HCT116 (cell line): ENCODE results near the gene SP140L. TPM values are rescaled to one million over a fixed set of nuclear protein-coding genes. Genes with fewer than 3 reads are reported as not detected.
"Not testable (repeated sequence)": the region's sequence is repeated elsewhere in the genome, so short reads cannot be mapped to it uniquely, and the experiment has no call there.

Source experiments
- ATAC-seq: fragments of 200-7000 bp; cut with Tn5 transposase; 2 replicates; pipeline ENCODE4 v1.9.1; 2020; ENCODE audit warnings: mild to moderate bottlenecking, moderate library complexity
- BruUV-seq: library from RNA; stranded (reverse); fragments of 400-500 nt; replicated peaks from 2 replicates; lab custom pipeline; 2021; lab: Mats Ljungman, UMichigan
- CTCF ChIA-PET: fragments of 300-600 bp; sonication (Branson Sonifier 250); formaldehyde crosslinking; loops from one replicate; lab custom pipeline; 2021; ENCODE audit warnings: antibody characterized with exemption; lab: Charles Lee
- POLR2A ChIA-PET: fragments of 300-600, 350-600 bp; sonication (Branson Sonifier 250); formaldehyde crosslinking; loops from one replicate; lab custom pipeline; 2021; ENCODE audit warnings: antibody characterized with exemption; lab: Charles Lee
- RAD21 ChIA-PET, 2 experiments: fragments of 300-600 bp; sonication (Branson Sonifier 250); formaldehyde crosslinking; loops; one replicate each; lab custom pipeline; 2023; ENCODE audit warnings: low total read pairs in 2 of 2; ENCODE audit not compliant: uncharacterized antibody in 2 of 2, unreplicated experiment in 2 of 2, low non-redundant PET in 1 of 2; lab: Charles Lee
- DNase-seq: peaks from one replicate; pipeline ENCODE4 v3.0.0-alpha.2; 2010; ENCODE audit warnings: low read depth, low spot score
- H2AFZ ChIP-seq: fragments of 200-600 bp; shearing (Covaris generic), sonication (generic); 2 replicates; pipeline ENCODE4 v1.6.1; 2017; ENCODE audit warnings: low read depth, mixed run types, mixed read lengths, antibody characterized with exemption, low read length; ENCODE audit not compliant: poor library complexity, severe bottlenecking
- H3K27ac ChIP-seq: 2 replicates; pipeline ENCODE4 v1.5.1; 2012; ENCODE audit warnings: low read depth, low read length
- H3K27me3 ChIP-seq: fragments of 200-600 bp; sonication (generic); 2 replicates; pipeline ENCODE4 v1.6.1; 2016; ENCODE audit warnings: mixed run types, low read length, mixed read lengths; ENCODE audit not compliant: insufficient read depth
- H3K36me3 ChIP-seq, 2 experiments: fragments of 200-500 bp in 1 of 2; fragments of 200-600 bp in 1 of 2; sonication (Bioruptor generic) in 1 of 2; sonication (generic) in 1 of 2; 2 replicates each; pipeline versions ENCODE4 v1.5.1 to v1.6.1; 2014 to 2016; ENCODE audit warnings: low read length in 2 of 2, inconsistent platforms in 1 of 2, mixed read lengths in 1 of 2, mixed run types in 1 of 2; ENCODE audit not compliant: insufficient read depth in 2 of 2, control insufficient read depth in 1 of 2
- H3K4me1 ChIP-seq, 2 experiments: fragments of 200-600 bp in 1 of 2; sonication (generic) in 1 of 2; 2 replicates each; pipeline versions ENCODE4 v1.5.1 to v1.6.1; 2012 to 2017; ENCODE audit warnings: low read length in 2 of 2, inconsistent platforms in 1 of 2, mild to moderate bottlenecking in 1 of 2, mixed read lengths in 1 of 2, mixed run types in 1 of 2, moderate library complexity in 1 of 2; ENCODE audit not compliant: insufficient read depth in 2 of 2, control insufficient read depth in 1 of 2
- H3K4me2 ChIP-seq: fragments of 200-600 bp; sonication (generic); 2 replicates; pipeline ENCODE4 v1.6.1; 2017; ENCODE audit warnings: mixed run types, low read length, mixed read lengths
- H3K4me3 ChIP-seq, 2 experiments: fragments of 200-600 bp in 1 of 2; sonication (generic) in 1 of 2; replicated peaks in 1 of 2; 2 replicates each; pipeline ENCODE4 v1.5.1; 2011 to 2016; ENCODE audit warnings: low read length in 2 of 2, control low read depth in 1 of 2, low read depth in 1 of 2, mild to moderate bottlenecking in 1 of 2, mixed read lengths in 1 of 2, mixed run types in 1 of 2
- H3K79me2 ChIP-seq: fragments of 200-600 bp; sonication (generic); 2 replicates; pipeline ENCODE4 v1.6.1; 2017; ENCODE audit warnings: mild to moderate bottlenecking, mixed run types, low read length, moderate library complexity, mixed read lengths; ENCODE audit not compliant: insufficient read depth
- H3K9ac ChIP-seq: fragments of 200-600 bp; sonication (generic); 2 replicates; pipeline ENCODE4 v1.6.1; 2016; ENCODE audit warnings: low read length, mixed read lengths
- H3K9me2 ChIP-seq: fragments of 200-600 bp; sonication (generic), shearing (Covaris generic); 2 replicates; pipeline ENCODE4 v1.6.1; 2017; ENCODE audit warnings: mixed run types, mild to moderate bottlenecking, moderate library complexity; ENCODE audit not compliant: insufficient read depth
- H3K9me3 ChIP-seq, 2 experiments: fragments of 200-500 bp in 1 of 2; fragments of 200-600 bp in 1 of 2; sonication (Bioruptor generic) in 1 of 2; sonication (generic) in 1 of 2; 2 replicates each; pipeline ENCODE4 v1.6.1; 2014 to 2017; ENCODE audit warnings: low read length in 2 of 2, mixed read lengths in 2 of 2, inconsistent platforms in 1 of 2, low read depth in 1 of 2, mild to moderate bottlenecking in 1 of 2, mixed run types in 1 of 2, moderate library complexity in 1 of 2; ENCODE audit not compliant: control insufficient read depth in 1 of 2, insufficient read depth in 1 of 2
- H4K20me1 ChIP-seq: fragments of 200-600 bp; sonication (generic), shearing (Covaris generic); 2 replicates; pipeline ENCODE4 v1.6.1; 2017; ENCODE audit warnings: mixed run types, mild to moderate bottlenecking, moderate library complexity; ENCODE audit not compliant: insufficient read depth
- ATF3 ChIP-seq: IDR thresholded peaks from 2 replicates; pipeline ENCODE4 v1.6.1; 2012
- EGR1 ChIP-seq: IDR thresholded peaks from 2 replicates; pipeline ENCODE4 v1.6.1; 2012; ENCODE audit warnings: low read depth
- EZH2phosphoT487 ChIP-seq: fragments of 200-600 bp; IDR thresholded peaks from 2 replicates; pipeline ENCODE4 v1.6.1; 2018; ENCODE audit warnings: antibody characterized with exemption, borderline replicate concordance
- FOSL1 ChIP-seq: IDR thresholded peaks from 2 replicates; pipeline ENCODE4 v1.6.1; 2012; ENCODE audit warnings: low read depth
- POLR2AphosphoS5 ChIP-seq: IDR thresholded peaks from 2 replicates; pipeline ENCODE4 v1.6.1; 2011; ENCODE audit warnings: mild to moderate bottlenecking, low read depth, low read length, moderate library complexity
- SP1 ChIP-seq: IDR thresholded peaks from 2 replicates; pipeline ENCODE4 v1.6.1; 2012; ENCODE audit warnings: low read depth
- ZFX ChIP-seq: fragments of 450-650 bp; IDR thresholded peaks from 2 replicates; pipeline ENCODE4 v1.6.1; 2017
- intact Hi-C: fragments of 100-400 bp; cut with micrococcal nuclease; formaldehyde crosslinking; loops from 2 replicates; pipeline ENCODE4 v1.10.0; 2022
- total RNA-seq: library from RNA; stranded (reverse); gene quantifications from one replicate; pipeline ENCODE4 v1.2.1, GENCODE V29; 2021; ENCODE audit not compliant: unreplicated experiment
- TF ChIP-seq, protein P1 (sequence below): IDR thresholded peaks from 2 replicates; pipeline ENCODE4 v1.6.1; 2011; ENCODE audit warnings: mild to moderate bottlenecking, low read length, moderate library complexity; ENCODE audit not compliant: insufficient replicate concordance; ENCODE audit errors: extremely low read depth
- TF ChIP-seq, protein P2 (sequence below), 3 experiments: fragments of 200-600 bp in 1 of 3; sonication (generic) in 1 of 3; IDR thresholded peaks in 2 of 3; conservative IDR thresholded peaks in 1 of 3; 2 replicates each; pipeline ENCODE4 v1.5.1; 2012 to 2017; ENCODE audit warnings: low read depth in 2 of 3, low read length in 2 of 3, antibody characterized with exemption in 1 of 3, borderline replicate concordance in 1 of 3, control low read depth in 1 of 3, mild to moderate bottlenecking in 1 of 3, mixed read lengths in 1 of 3, mixed run types in 1 of 3, moderate library complexity in 1 of 3; ENCODE audit not compliant: insufficient read depth in 1 of 3

SP140L gene
- total RNA-seq, 1 experiment from 2014 or later = 28.9 TPM

DNA sequence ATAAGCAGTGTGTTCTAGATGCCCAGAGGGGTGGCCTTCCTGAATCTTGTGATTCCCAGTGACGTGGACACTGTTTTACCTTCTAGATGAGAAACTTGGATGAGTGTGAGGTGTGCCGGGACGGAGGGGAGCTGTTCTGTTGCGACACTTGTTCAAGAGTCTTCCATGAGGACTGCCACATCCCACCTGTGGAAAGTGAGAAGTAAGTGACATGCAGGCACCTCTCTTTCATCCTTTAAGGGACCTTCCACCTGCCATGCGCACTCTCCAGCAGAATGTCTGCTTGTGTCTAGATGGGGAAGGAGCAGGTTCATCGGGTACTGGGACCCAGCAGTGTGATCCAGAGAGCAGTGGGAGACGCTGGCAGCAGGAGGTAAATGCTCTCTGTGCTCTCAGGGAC, 73.0 kb downstream of the SP140L start (continued):
- TF ChIP-seq, protein P1, sequence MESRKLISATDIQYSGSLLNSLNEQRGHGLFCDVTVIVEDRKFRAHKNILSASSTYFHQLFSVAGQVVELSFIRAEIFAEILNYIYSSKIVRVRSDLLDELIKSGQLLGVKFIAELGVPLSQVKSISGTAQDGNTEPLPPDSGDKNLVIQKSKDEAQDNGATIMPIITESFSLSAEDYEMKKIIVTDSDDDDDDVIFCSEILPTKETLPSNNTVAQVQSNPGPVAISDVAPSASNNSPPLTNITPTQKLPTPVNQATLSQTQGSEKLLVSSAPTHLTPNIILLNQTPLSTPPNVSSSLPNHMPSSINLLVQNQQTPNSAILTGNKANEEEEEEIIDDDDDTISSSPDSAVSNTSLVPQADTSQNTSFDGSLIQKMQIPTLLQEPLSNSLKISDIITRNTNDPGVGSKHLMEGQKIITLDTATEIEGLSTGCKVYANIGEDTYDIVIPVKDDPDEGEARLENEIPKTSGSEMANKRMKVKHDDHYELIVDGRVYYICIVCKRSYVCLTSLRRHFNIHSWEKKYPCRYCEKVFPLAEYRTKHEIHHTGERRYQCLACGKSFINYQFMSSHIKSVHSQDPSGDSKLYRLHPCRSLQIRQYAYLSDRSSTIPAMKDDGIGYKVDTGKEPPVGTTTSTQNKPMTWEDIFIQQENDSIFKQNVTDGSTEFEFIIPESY = no peak
- no peak for TF ChIP-seq POLR2AphosphoS5
- no peak for TF ChIP-seq FOSL1
- TF ChIP-seq EGR1 = no peak
- no peak for TF ChIP-seq ZFX

DNA sequence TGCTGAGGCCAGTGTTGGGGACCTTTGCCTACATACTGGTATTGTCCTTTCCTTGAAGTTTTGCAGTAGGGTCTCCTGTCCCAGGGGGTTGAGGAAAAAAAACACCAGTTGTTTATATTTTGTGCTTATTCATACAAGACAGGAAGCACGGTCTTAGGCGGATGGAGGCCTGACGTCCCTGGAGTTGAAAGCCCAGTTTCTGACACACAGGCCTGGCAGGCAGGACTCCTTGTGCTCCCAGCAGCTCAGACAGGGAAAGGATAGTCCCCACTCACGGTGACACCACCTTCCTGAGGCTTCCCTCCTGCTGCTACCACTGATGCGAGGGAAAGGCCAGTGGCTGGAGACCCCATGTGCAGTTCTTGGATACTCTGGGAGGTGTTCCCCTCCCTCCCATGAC, 73.5 kb downstream of the SP140L start:
- TF ChIP-seq, protein P2, sequence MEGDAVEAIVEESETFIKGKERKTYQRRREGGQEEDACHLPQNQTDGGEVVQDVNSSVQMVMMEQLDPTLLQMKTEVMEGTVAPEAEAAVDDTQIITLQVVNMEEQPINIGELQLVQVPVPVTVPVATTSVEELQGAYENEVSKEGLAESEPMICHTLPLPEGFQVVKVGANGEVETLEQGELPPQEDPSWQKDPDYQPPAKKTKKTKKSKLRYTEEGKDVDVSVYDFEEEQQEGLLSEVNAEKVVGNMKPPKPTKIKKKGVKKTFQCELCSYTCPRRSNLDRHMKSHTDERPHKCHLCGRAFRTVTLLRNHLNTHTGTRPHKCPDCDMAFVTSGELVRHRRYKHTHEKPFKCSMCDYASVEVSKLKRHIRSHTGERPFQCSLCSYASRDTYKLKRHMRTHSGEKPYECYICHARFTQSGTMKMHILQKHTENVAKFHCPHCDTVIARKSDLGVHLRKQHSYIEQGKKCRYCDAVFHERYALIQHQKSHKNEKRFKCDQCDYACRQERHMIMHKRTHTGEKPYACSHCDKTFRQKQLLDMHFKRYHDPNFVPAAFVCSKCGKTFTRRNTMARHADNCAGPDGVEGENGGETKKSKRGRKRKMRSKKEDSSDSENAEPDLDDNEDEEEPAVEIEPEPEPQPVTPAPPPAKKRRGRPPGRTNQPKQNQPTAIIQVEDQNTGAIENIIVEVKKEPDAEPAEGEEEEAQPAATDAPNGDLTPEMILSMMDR (IDR thresholded peaks at IDR 0.05 in 2 of 3, conservative IDR thresholded peaks at IDR 0.05 in 1 of 3; ENCODE audit: borderline replicate concordance in 1 of 3, insufficient read depth in 1 of 3, low read depth in 2 of 3, low read length in 2 of 3) = no peak
- TF ChIP-seq ATF3 = no peak
- no peak for TF ChIP-seq SP1
- TF ChIP-seq EZH2phosphoT487 = no peak
- TF ChIP-seq, all 23 proteins: peak for 0
- Histone ChIP-seq H3K4me3 (no peak overlapping the region), H3K36me3 (no peaks in the 10 kb centered on the region; a peak in 1 of 4 replicates), H3K79me2 (no peaks in the 10 kb centered on the region), H3K9ac (no peak overlapping the region), H2AFZ (no peak overlapping the region), H3K27me3 (no peaks in the 10 kb centered on the region), H3K4me1 (no peaks in the 10 kb centered on the region), H3K27ac (no peak overlapping the region), H3K9me2 (no peaks in the 10 kb centered on the region), H3K4me2 (no peak overlapping the region), H3K9me3 (no peaks in the 10 kb centered on the region), H4K20me1 (no peaks in the 10 kb centered on the region)
- DNase-seq = no peak
- intact Hi-C loops = no loop called here
- no TSS peak for BruUV-seq
- ChIA-PET POLR2A (no interaction called here), RAD21 (no interaction called here), CTCF (no interaction called here)
- ATAC-seq = no peak

- H3K4me1 ChIP-seq, RAD21 ChIA-PET, DNase-seq, H3K79me2 ChIP-seq, CTCF ChIA-PET, H3K9ac ChIP-seq, POLR2A ChIA-PET, ATAC-seq, H3K4me2 ChIP-seq, H3K27me3 ChIP-seq, H3K4me3 ChIP-seq, BruUV-seq, H4K20me1 ChIP-seq, H2AFZ ChIP-seq, H3K36me3 ChIP-seq, H3K9me3 ChIP-seq, intact Hi-C loops, H3K27ac ChIP-seq, H3K9me2 ChIP-seq: not testable (repeated sequence)
These were observed 74.0 kb downstream of the SP140L start for GRCh38 chr2:230401026-230401425.
